K562 (cell line): Measurements from ENCODE around the gene CCDC196. TPM values are rescaled to one million over a fixed set of nuclear protein-coding genes. Genes with fewer than 3 reads are reported as not detected.

Source experiments
- ATAC-seq: fragments of 200-7000 bp; cut with Tn5 transposase; 3 replicates; pipeline ENCODE4 v1.9.1; 2020; ENCODE audit warnings: moderate library complexity
- Bru-seq: library from RNA; stranded (reverse); fragments of 400-500 nt; gene quantifications from one replicate; lab custom pipeline; 2021; lab: Mats Ljungman, UMichigan
- BruChase-seq, 2 experiments: library from RNA; stranded (reverse); fragments of 400-500 nt; gene quantifications; one replicate each; lab custom pipeline; 2021; lab: Mats Ljungman, UMichigan
- BruUV-seq: library from RNA; stranded (reverse); fragments of 400-500 nt; replicated peaks from 2 replicates; lab custom pipeline; 2021; lab: Mats Ljungman, UMichigan
- CTCF ChIA-PET: fragments of 300-600 bp; formaldehyde crosslinking; extraction: SDS; loops from one replicate; lab custom pipeline; 2021; ENCODE audit warnings: low intra/inter-chr PET ratio; lab: Yijun Ruan, JAX
- POLR2A ChIA-PET: fragments of 300-600, 350-650 bp; sonication (Branson Sonifier 250); formaldehyde crosslinking; extraction: SDS; loops from one replicate; lab custom pipeline; 2021; ENCODE audit warnings: antibody characterized with exemption, inconsistent platforms; lab: Yijun Ruan, JAX
- DNase-seq, 4 experiments: peaks; one replicate each; pipeline versions ENCODE4 v3.0.0 to v3.0.0-alpha.2; 2011 to 2018; ENCODE audit warnings: low spot score in 3 of 4, mixed read lengths in 3 of 4; ENCODE audit errors: extremely low read depth in 1 of 4
- FAIRE-seq: peaks from 2 replicates; lab custom pipeline; 2011; peaks lifted over from hg19 to GRCh38; lab: Jason Lieb, UNC
- H2AFZ ChIP-seq: 2 replicates; pipeline ENCODE4 v1.6.0; 2011; ENCODE audit warnings: low read depth, low read length, control low read depth, inconsistent platforms
- H3K27ac ChIP-seq: fragments of 200-600 bp; 3 replicates; pipeline ENCODE4 v1.8.0; 2011; ENCODE audit warnings: low read depth, mild to moderate bottlenecking, control low read depth, inconsistent platforms, low read length, moderate library complexity, mixed read lengths; ENCODE audit errors: extremely low read depth
- H3K27me3 ChIP-seq, 2 experiments: fragments of 300-600 bp in 1 of 2; 2 replicates in 1 of 2; 3 replicates in 1 of 2; pipeline versions ENCODE4 v1.6.0 to v1.8.0; 2011; ENCODE audit warnings: inconsistent platforms in 2 of 2, low read length in 2 of 2, mild to moderate bottlenecking in 1 of 2, mixed read lengths in 1 of 2, moderate library complexity in 1 of 2; ENCODE audit not compliant: control insufficient read depth in 2 of 2, insufficient read depth in 2 of 2
- H3K36me3 ChIP-seq: fragments of 300-600 bp; 3 replicates; pipeline ENCODE4 v1.8.0; 2011; ENCODE audit warnings: mild to moderate bottlenecking, low read length, inconsistent platforms; ENCODE audit not compliant: control insufficient read depth, insufficient read depth
- H3K4me1 ChIP-seq, 2 experiments: fragments of 200-600 bp in 1 of 2; replicated peaks in 1 of 2; 2 replicates in 1 of 2; 3 replicates in 1 of 2; pipeline versions ENCODE4 v1.5.1 to v1.8.0; 2011; ENCODE audit warnings: inconsistent platforms in 2 of 2, low read length in 2 of 2, mild to moderate bottlenecking in 1 of 2, mixed read lengths in 1 of 2, moderate library complexity in 1 of 2; ENCODE audit not compliant: control insufficient read depth in 2 of 2, insufficient read depth in 2 of 2
- H3K4me2 ChIP-seq: 2 replicates; pipeline ENCODE4 v1.6.1; 2011; ENCODE audit warnings: low read length, control low read depth, inconsistent platforms, mixed read lengths; ENCODE audit not compliant: insufficient read depth
- H3K4me3 ChIP-seq: fragments of 200-600 bp; sonication (generic), shearing (Covaris generic); 2 replicates; pipeline ENCODE4 v1.5.1; 2016; ENCODE audit warnings: control low read depth, inconsistent platforms
- H3K79me2 ChIP-seq: fragments of 200-600 bp; 3 replicates; pipeline ENCODE4 v1.8.0; 2011; ENCODE audit warnings: low read length, inconsistent platforms; ENCODE audit not compliant: control insufficient read depth, insufficient read depth
- H3K9ac ChIP-seq, 2 experiments: 2 replicates each; pipeline versions ENCODE4 v1.6.0 to v1.6.1; 2011; ENCODE audit warnings: low read depth in 2 of 2, low read length in 2 of 2, control low read depth in 1 of 2, inconsistent platforms in 1 of 2, mild to moderate bottlenecking in 1 of 2, mixed read lengths in 1 of 2; ENCODE audit not compliant: insufficient read depth in 1 of 2
- H3K9me1 ChIP-seq: one replicate; pipeline ENCODE4 v1.6.0; 2011; ENCODE audit warnings: inconsistent platforms, mild to moderate bottlenecking, low read length, moderate library complexity; ENCODE audit not compliant: control insufficient read depth, insufficient read depth
- H3K9me3 ChIP-seq: replicated peaks from 2 replicates; pipeline ENCODE4 v1.5.1; 2011; ENCODE audit warnings: low read depth, low read length, inconsistent platforms; ENCODE audit not compliant: control insufficient read depth, insufficient read depth
- H4K20me1 ChIP-seq: replicated peaks from 2 replicates; pipeline ENCODE4 v1.6.1; 2011; ENCODE audit warnings: low read length, inconsistent platforms, mixed read lengths; ENCODE audit not compliant: control insufficient read depth, insufficient read depth
- ARID1B ChIP-seq: fragments of 450-650 bp; IDR thresholded peaks from 2 replicates; pipeline ENCODE4 v1.6.1; 2016; ENCODE audit warnings: antibody characterized with exemption, mild to moderate bottlenecking, inconsistent platforms
- CBFA2T3 ChIP-seq: fragments of 450-650 bp; IDR thresholded peaks from 2 replicates; pipeline ENCODE4 v1.6.1; 2017
- GATAD2A ChIP-seq: fragments of 450-650 bp; IDR thresholded peaks from 2 replicates; pipeline ENCODE4 v1.6.1; 2017
- MEIS2 ChIP-seq: fragments of 450-650 bp; IDR thresholded peaks from 2 replicates; pipeline ENCODE4 v1.6.1; 2014; ENCODE audit warnings: mild to moderate bottlenecking; ENCODE audit not compliant: partially characterized antibody
- TAL1 ChIP-seq: fragments of 450-650 bp; IDR thresholded peaks from 2 replicates; pipeline ENCODE4 v1.6.1; 2016; ENCODE audit warnings: mild to moderate bottlenecking
- TCF3 ChIP-seq: sonication (generic); formaldehyde crosslinking; IDR thresholded peaks from 2 replicates; pipeline ENCODE4 v1.4.0; 2020; ENCODE audit warnings: mild to moderate bottlenecking, missing genetic modification reagents
- TEAD4 ChIP-seq, 2 experiments: sonication (generic) in 1 of 2; formaldehyde crosslinking in 1 of 2; IDR thresholded peaks; 2 replicates each; pipeline versions ENCODE4 v1.6.1 to v1.8.0; 2012 to 2022; ENCODE audit warnings: borderline replicate concordance in 1 of 2, inconsistent platforms in 1 of 2, low read length in 1 of 2, mild to moderate bottlenecking in 1 of 2, missing genetic modification reagents in 1 of 2
- ZBTB2 ChIP-seq: fragments of 450-650 bp; IDR thresholded peaks from 2 replicates; pipeline ENCODE4 v1.6.1; 2016; ENCODE audit warnings: antibody characterized with exemption
- ZNF668 ChIP-seq: fragments of 250-450 bp; sonication (Bioruptor Pico); IDR thresholded peaks from 2 replicates; pipeline ENCODE4 v1.8.0; 2022; ENCODE audit warnings: mild to moderate bottlenecking, inconsistent platforms
- WGBS: fragments of 100-300 bp; shearing (Covaris generic); methylation state at CpG from one replicate; pipeline ENCODE4 v1.1.6; 2016; ENCODE audit warnings: low coverage, mixed read lengths; ENCODE audit not compliant: insufficient coverage; ENCODE audit errors: missing lambda C conversion rate; 5-methylcytosine and 5-hydroxymethylcytosine counted together
- in situ Hi-C: fragments of 300-500 bp; cut with MboI; formaldehyde crosslinking; loops from 4 replicates; pipeline ENCODE4 v1.15.0; 2018; ENCODE audit warnings: inconsistent platforms, mixed read lengths
- intact Hi-C: fragments of 100-400 bp; cut with micrococcal nuclease; formaldehyde crosslinking; loops from 2 replicates; pipeline ENCODE4 v1.14.2; 2022
- long read RNA-seq, 3 experiments: library from polyadenylated mRNA in 2 of 3; library from RNA in 1 of 3; unstranded in 2 of 3; stranded (forward) in 1 of 3; transcript quantifications; one replicate each; pipeline ENCODE4 v2.0.0, GENCODE V29; 2019 to 2022
- polyA minus RNA-seq, 3 experiments: library from RNA; depleted of rRNA, polyadenylated mRNA; stranded (reverse); fragments of >200 nt; gene quantifications; 2 replicates each; pipeline ENCODE4 v1.2.3, GENCODE V29; 2011
- polyA plus RNA-seq, 8 experiments: library from polyadenylated mRNA; depleted of rRNA in 4 of 8; stranded (reverse) in 5 of 8; unstranded in 3 of 8; fragments of >200 nt; fragmentation: Nextera tagmentation in 2 of 8; fragmentation: Illumina TruSeq in 1 of 8; extraction: Ambion mirVana in 2 of 8; extraction: Trizol in 1 of 8; gene quantifications; 2 replicates each; pipeline versions ENCODE4 v1.2.1 to v1.2.3, GENCODE V29; 2011 to 2014; ENCODE audit warnings: inconsistent platforms in 1 of 8, missing spikeins in 1 of 8
- total RNA-seq, 7 experiments: library from RNA; depleted of rRNA in 6 of 7; stranded (reverse); fragments of >200 nt in 6 of 7; fragmentation: Illumina TruSeq in 2 of 7; extraction: Trizol in 2 of 7; gene quantifications; 2 replicates each; pipeline versions ENCODE4 v1.2.1 to v1.2.3, GENCODE V29; 2011 to 2021; ENCODE audit warnings: low replicate concordance in 1 of 7

The CCDC196 gene
- not detected in 2 replicates for total RNA-seq (2011; cell fraction: chromatin; rRNA removed; ENCODE audit: low replicate concordance)
- not detected in 2 replicates for total RNA-seq (2011; cell fraction: nucleolus; rRNA removed)
- total RNA-seq (2011; cell fraction: nucleoplasm; rRNA removed), result not detected in 2 replicates
- total RNA-seq (2014; rRNA removed), result not detected in 2 replicates
- not detected in 2 replicates for total RNA-seq (2014; rRNA removed; fragmentation: Illumina TruSeq; extraction: Trizol)
- not detected in 2 replicates for total RNA-seq (2015; rRNA removed; fragmentation: Illumina TruSeq; extraction: Trizol)
- total RNA-seq (2021), result not detected in 2 replicates
- polyA plus RNA-seq (2011; rRNA removed), result not detected in 2 replicates
- polyA plus RNA-seq (2011; cell fraction: cytosol; rRNA removed), result not detected in 2 replicates
- polyA plus RNA-seq (2011; cell fraction: nucleus; rRNA removed), result not detected in 2 replicates
- polyA plus RNA-seq (2012), result not detected in 2 replicates
- polyA plus RNA-seq (2014; fragmentation: Illumina TruSeq; extraction: Trizol), result not detected in 2 replicates
- polyA plus RNA-seq (2014; fragmentation: Nextera tagmentation; extraction: Ambion mirVana), result not detected
- not detected in 2 replicates for polyA plus RNA-seq (2014; rRNA removed)
- not detected in 2 replicates for polyA minus RNA-seq (2011; rRNA and poly(A)+ RNA removed)
- not detected in 2 replicates for polyA minus RNA-seq (2011; cell fraction: cytosol; rRNA and poly(A)+ RNA removed)
- polyA minus RNA-seq (2011; cell fraction: nucleus; rRNA and poly(A)+ RNA removed), result not detected in 2 replicates
- Bru-seq, nascent RNA, result percentile 11 among the genes with signal in this experiment
- not detected for BruChase-seq, experiment 1, labeled RNA remaining after a 2-hour chase
- not detected for BruChase-seq, experiment 2, labeled RNA remaining after a 6-hour chase
- long read RNA-seq, experiment 1, partial matches to known transcripts, result 0 of 1 reads
- long read RNA-seq, experiment 1, other reads (novel, unspliced or antisense), result 1 of 1 reads
- long read RNA-seq, experiment 2, result 0 reads
- long read RNA-seq, experiment 3, result 0 reads

GRCh38 chr14:66485910-66486421 is at the start of gene CCDC196:
Gene CCDC196 (plus strand): TSS chr14:66486371. CDS start chr14:66486503, 132 bp downstream.
- Histone ChIP-seq H3K36me3 (no peaks in the 10 kb centered on the region), H4K20me1 (no peaks in the 10 kb centered on the region), H3K27ac (no peak within 1 kb of the TSS), H3K4me1 (peaks cover 0 to 3% of the 10 kb centered on the region in 2 experiments; a peak in 2 of 5 replicates), H3K9ac (no peak within 1 kb of the TSS), H3K4me2 (no peak within 1 kb of the TSS; the same call in 1 of the 2 replicates), H3K9me1 (no peaks in the 10 kb centered on the region), H2AFZ (no peak within 1 kb of the TSS; the same call in 1 of the 2 replicates), H3K4me3 (no peak within 1 kb of the TSS), H3K79me2 (no peaks in the 10 kb centered on the region), H3K27me3 (no peaks in the 10 kb centered on the region), H3K9me3 (no peaks in the 10 kb centered on the region)
- POLR2A ChIA-PET, result interaction anchor here (0.5 to 0.7 kb wide), 2 partner anchors 14 to 485 kb away, joined by 3 read pairs; no protein-coding TSS in a partner anchor
- 9% methylated on average over 2 of the region's 2 CpGs for WGBS
- in situ Hi-C loops (loop anchor here (25.0 kb wide), 1 partner anchor 1326 kb away; the partner anchor contains the start of genes RAD51B and ZFYVE26), intact Hi-C loops (no loop called here)
- TF ChIP-seq ZBTB2 (no peak), TAL1 (peak; percentile 42), TEAD4 (IDR thresholded peaks at IDR 0.05; ENCODE audit: low read length) (0 out of 2 replicates have a peak, but pooled peaks have one; percentile 12), TEAD4 (CRISPR knock-in tag; IDR thresholded peaks at IDR 0.05; ENCODE audit: borderline replicate concordance) (no peak), GATAD2A (no peak), MEIS2 (peak; percentile 23), CBFA2T3 (peak; percentile 53), ZNF668 (CRISPR knock-in tag) (no peak), TCF3 (CRISPR knock-in tag) (peak; percentile 62), ARID1B (peak; percentile 44)
- DNase-seq, result no peak
- FAIRE-seq, result no peak
- peak; percentile 45; the same call in 1 of the 3 replicates for ATAC-seq
- CTCF ChIA-PET, result no interaction called here
- BruUV-seq, result no TSS peak
